Measurements from ENCODE around the gene ESCO1.

Gene ESCO1

GRCh38 chr18:21489119-21489750, 111.3 kb downstream of the ESCO1 start:
- DNase-seq: peak; percentile 33

GRCh38 chr18:21486905-21487437, 113.5 kb downstream of the ESCO1 start:
- DNase-seq: no peak

DNA sequence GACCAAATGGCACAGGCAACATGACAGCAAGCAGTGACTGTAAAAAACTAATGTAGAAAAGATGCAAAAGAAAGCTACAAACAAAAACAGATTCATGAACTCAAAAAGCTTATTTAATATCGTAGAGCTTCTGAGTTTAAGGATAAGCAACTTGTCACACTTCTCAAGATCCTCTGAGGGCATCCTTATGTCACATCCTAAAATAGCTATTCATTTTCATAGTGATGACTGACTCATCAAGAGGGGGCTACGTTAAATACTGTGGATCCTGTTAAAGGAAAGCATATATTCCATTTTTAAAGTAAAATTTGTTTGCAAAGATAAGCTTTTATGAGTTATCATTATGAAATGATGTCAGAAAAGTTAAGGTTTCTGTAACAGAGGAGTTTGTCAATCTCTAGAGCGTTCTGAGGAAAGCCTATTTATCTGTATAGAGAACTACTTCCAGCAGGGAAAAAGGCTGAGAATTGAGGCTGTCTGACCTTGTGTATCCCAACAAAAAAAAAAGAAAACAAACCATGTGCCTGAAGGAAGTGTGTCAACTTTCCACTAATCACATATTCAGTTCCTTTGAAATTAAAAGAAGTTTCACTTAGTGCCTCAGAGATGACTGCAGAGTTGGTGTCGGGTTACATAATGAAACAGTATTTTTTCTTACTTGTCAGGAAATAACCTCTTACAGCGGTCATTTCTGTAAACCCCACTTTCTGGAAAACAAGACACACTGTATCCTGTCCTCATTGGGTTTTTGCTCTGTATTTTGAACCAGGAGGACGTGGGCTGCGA, 115.5 kb downstream of the ESCO1 start:
- DNase-seq: no peak

DNA sequence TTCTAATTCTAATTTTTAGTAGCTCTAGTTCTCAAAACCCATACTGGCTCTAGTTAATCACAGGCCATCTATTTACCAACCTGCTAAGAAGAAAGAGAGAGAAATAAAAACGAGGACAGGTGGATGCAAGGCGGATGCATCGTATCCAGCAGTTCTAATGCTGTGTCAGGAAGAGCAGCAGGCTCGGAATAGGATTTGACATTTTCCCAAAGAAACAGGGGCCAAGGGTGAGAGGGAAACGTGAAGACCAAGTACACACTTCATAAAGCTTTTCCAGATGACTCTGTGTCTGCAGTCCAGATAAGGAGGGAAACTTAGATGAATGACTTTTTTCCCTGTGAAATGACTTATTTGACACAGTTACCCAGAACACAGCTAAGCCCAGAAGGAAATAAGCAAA, 117.5 kb downstream of the ESCO1 start:
- DNase-seq: no peak

DNA sequence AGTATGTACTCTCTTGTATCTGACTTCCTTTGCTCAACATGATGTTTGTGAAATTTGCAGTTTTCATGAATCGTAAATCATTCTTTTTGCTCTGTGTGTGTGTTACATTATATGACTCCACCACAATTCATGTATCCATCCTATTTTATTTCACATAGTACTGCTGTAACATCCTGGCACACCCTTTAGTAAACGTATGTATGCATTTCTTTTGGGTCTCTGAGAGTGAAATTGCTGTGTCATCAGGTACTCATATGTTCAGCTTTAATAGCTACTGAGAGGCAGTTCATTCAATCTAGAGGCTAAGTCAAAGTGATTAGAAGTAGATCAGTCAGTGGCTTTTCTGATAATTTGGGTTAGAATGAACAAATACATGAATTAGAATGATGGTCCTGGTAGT, 118.8 kb downstream of the ESCO1 start:
- DNase-seq: no peak

GRCh38 chr18:21479721-21480120, 120.8 kb downstream of the ESCO1 start:
- DNase-seq: no peak

Measured in DMS79 treated with DMSO at 0.1 percent for 48 hours (cell line).